Ureter (tissue), 1 donor: ENCODE results near the gene IQCK. TPM values are rescaled to one million over a fixed set of nuclear protein-coding genes. Genes with fewer than 3 reads are reported as not detected.
"Not testable (repeated sequence)": the region's sequence is repeated elsewhere in the genome, so short reads cannot be mapped to it uniquely, and the experiment has no call there.

Experiments used
- DNase-seq: peaks from one replicate; pipeline ENCODE4 v3.0.0-alpha.2; 2020; ENCODE audit warnings: low spot score
- total RNA-seq: library from RNA; stranded (reverse); gene quantifications from one replicate; pipeline ENCODE4 v1.2.4, GENCODE V29; 2023
- donor health status: DM: yes; HTN: yes; CAD: no.

IQCK gene
- total RNA-seq, 1 donor from 2014 or later, result 33.2 TPM

- no peak for DNase-seq
These were observed 18.6 kb upstream of the IQCK start for GRCh38 chr16:19699472-19699871.

DNA sequence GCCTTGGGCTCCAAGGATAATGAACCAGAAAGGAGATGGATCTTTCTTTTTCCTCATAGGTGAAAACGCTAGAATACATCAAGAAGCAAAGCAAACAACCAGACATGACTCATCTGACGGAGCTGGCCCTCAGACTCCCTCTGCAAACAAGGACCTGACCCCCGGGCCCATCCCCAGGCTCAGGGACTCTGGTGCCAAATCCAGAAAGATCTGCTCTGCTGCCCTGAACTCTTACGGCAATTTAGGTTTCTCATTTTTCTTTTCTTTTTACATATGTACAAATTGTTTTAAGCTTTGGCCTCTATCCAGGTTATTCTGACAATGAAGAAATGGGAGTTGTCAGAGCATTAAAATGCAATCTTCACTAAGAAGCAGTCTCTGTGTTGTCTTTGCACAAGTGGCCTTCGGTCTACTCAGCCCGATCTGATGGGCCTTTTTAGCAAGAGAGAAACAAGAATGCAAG is 17.7 kb upstream of the IQCK start:
- no peak for DNase-seq

DNA sequence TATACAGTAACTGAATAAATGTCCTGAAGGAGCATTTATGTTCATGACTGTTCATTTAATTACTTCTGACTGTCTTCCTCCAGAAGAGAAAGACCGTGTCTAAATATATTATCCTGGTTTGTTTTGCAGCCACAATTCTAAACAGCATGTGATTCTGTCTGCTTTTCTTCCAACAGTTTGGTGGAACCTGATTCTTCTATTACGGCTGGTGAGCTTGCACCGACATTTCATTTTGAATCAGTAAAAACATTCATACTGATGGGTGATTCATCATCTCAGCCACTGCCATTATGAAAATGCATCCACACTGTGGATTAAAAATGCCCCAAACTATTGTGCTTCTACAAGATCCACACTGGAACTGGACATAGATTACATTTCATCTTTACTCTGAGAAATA is 17.0 kb upstream of the IQCK start:
- no peak for DNase-seq

GRCh38 chr16:19703172-19703889 is 14.7 kb upstream of the IQCK start:
- DNase-seq, result no peak

- DNase-seq, result no peak
These were observed 13.5 kb upstream of the IQCK start for GRCh38 chr16:19704321-19705145.

- DNase-seq, result no peak
These were observed 12.9 kb upstream of the IQCK start for GRCh38 chr16:19705146-19705501.

GRCh38 chr16:19705843-19706242 is 12.2 kb upstream of the IQCK start:
- no peak for DNase-seq

- DNase-seq, result no peak
These were observed 11.2 kb upstream of the IQCK start for GRCh38 chr16:19706846-19707245.

- DNase-seq, result no peak
These were observed 10.3 kb upstream of the IQCK start for GRCh38 chr16:19707569-19708295.

DNA sequence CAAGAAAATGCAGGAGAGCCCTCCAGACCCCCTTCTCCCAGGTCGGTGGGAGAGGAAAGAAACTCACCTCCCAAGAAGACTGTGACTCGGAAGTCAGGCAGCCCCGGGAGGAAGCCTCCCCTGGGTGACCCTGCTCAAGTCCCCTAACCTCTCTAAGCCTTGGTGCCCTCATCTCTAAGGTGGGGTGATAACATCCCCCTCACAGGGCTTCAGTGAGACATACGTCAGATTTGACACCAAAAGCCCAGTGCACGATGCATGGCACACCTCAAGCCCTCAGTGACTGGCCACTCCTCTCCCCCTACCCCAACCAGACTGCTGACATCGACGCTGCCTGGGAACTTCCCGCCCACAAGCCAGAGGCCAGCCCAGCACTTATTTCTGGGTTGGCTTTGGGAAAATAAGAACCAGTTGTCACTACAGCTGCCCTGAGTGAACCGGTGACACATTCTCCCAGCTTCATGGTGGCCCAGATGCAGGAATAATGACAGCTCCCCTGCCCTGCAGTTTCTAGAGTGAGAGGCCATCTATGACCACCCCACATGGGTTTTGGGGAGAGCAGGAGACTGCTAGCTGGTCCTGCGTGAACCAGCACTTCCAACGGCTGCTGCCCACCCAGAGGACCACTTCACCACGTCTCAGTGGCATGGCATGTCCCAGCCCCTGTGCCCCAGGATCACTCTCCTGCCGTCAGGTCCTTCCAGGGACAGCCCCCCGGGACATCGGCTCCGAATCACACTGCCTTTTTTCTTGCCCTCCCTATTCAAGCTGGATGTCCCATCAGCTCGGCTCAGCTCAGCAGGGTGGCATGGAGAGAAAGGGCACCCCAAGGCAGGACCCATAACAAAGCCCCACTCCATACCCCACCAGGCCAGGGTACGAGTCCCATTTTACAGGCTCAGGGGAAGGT is 9.5 kb upstream of the IQCK start:
- no peak for DNase-seq

- DNase-seq, result no peak
These were observed 8.5 kb upstream of the IQCK start for GRCh38 chr16:19709381-19710136.

GRCh38 chr16:19710191-19710908 is 7.7 kb upstream of the IQCK start:
- no peak for DNase-seq

- no peak for DNase-seq
These were observed 7.0 kb upstream of the IQCK start for GRCh38 chr16:19710991-19711545.

GRCh38 chr16:19711643-19712042 is 6.4 kb upstream of the IQCK start:
- no peak for DNase-seq

GRCh38 chr16:19712418-19713058 is 5.5 kb upstream of the IQCK start:
- DNase-seq, result no peak

DNA sequence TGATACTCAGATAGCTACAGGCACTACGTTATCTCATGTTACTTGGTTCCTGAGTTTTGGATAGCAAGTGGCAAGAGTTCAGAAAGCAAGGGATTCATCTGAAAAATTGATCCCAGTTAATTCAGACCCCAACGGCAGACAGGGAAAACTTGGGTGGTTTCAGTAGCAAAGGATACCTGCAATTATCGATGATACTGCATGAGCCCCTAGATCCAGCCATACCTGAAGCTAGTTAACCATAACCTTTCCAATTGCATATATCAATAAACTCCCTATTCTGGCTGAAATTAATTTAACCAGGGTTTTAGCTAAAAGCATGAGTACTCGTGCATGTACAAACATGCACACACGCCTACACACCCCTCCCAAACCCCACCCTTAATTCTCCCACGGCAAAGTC is 4.4 kb upstream of the IQCK start:
- DNase-seq, result no peak

GRCh38 chr16:19715566-19715965 is 2.5 kb upstream of the IQCK start:
- DNase-seq, result no peak

DNA sequence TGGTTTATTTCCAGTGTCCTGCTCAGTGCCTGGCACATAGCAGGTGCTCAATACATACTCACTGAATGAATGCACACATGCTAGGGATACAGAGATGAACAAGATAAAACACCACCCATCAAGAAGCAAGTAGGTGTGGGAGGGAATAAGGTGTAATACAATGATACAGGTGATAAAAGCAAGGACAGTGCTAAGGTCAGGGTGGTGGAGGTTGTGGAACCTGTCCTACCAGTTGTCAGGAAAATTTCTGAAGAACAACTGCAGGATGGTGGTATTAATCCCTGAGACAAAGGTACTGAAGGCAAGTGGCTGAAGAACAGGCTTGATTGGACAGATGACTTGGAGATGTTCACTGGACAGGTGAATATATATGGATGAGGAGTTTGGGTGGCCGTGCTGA is 1.9 kb upstream of the IQCK start:
- DNase-seq, result no peak

DNA sequence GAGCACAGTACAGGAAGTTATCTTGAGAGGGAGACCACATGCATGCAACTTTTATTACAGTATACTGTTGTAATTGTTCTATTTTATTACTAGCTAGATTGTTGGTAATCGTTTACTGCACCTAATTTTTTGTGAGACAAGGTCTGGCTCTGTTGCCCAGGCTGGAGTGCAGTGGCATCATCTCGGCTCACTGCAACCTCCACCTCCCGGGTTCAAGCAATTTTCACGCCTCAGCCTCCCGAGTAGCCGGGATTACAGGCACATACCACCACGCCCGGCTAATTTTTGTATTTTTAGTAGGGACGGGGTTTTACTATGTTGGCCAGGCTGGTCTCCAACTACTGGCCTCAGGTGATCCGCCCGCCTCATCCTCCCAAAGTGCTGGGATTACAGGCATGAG is 1.3 kb upstream of the IQCK start:
- DNase-seq, result not testable (repeated sequence)
